GM12801 (cell line): ENCODE measurements around the gene CES4A.

Source experiments
- CTCF ChIP-seq: IDR thresholded peaks from one replicate; pipeline ENCODE4 v1.5.1; 2011; ENCODE audit warnings: control low read depth; ENCODE audit not compliant: insufficient read length; ENCODE audit errors: extremely low read depth

CES4A gene

GRCh38 chr16:66988197-66988788 is at the start of gene CES4A:
CES4A (plus strand) TSS chr16:66988589; CDS start chr16:66988773, 184 bp downstream.
- no peak for TF ChIP-seq CTCF

- TF ChIP-seq CTCF = no peak
These were observed 49.0 kb upstream of the CES4A start for GRCh38 chr16:66939366-66939765.

- TF ChIP-seq CTCF = no peak
These were observed 48.2 kb upstream of the CES4A start for GRCh38 chr16:66940236-66940635.

- TF ChIP-seq CTCF = no peak
These were observed 45.4 kb upstream of the CES4A start for GRCh38 chr16:66942981-66943380.

- no peak for TF ChIP-seq CTCF
These were observed 44.8 kb upstream of the CES4A start for GRCh38 chr16:66943426-66944053.

GRCh38 chr16:66944054-66944441 is 44.3 kb upstream of the CES4A start:
- TF ChIP-seq CTCF = no peak

- no peak for TF ChIP-seq CTCF
These were observed 42.5 kb upstream of the CES4A start for GRCh38 chr16:66945939-66946338.
